H7 (cell line): Measurements from ENCODE around the gene MMP12. TPM values are rescaled to one million over a fixed set of nuclear protein-coding genes. Genes with fewer than 3 reads are reported as not detected.
"Not testable (repeated sequence)": the region's sequence is repeated elsewhere in the genome, so short reads cannot be mapped to it uniquely, and the experiment has no call there.

ENCODE experiments used
- DNase-seq: peaks from one replicate; pipeline ENCODE4 v3.0.0; 2012
- H3K27me3 ChIP-seq: 2 replicates; pipeline ENCODE4 v1.6.0; 2011; ENCODE audit warnings: mild to moderate bottlenecking, low read length; ENCODE audit not compliant: control insufficient read depth, insufficient read depth
- H3K36me3 ChIP-seq: replicated peaks from 2 replicates; pipeline ENCODE4 v1.5.1; 2011; ENCODE audit warnings: low read length; ENCODE audit not compliant: control insufficient read depth, insufficient read depth
- H3K4me3 ChIP-seq: 2 replicates; pipeline ENCODE4 v1.5.1; 2011; ENCODE audit warnings: low read depth, mild to moderate bottlenecking, control low read depth, low read length, moderate library complexity; ENCODE audit not compliant: insufficient read depth
- total RNA-seq: library from RNA; depleted of rRNA; stranded (reverse); fragments of >200 nt; shearing (Covaris generic); gene quantifications from 2 replicates; pipeline ENCODE4 v1.2.3, GENCODE V29; 2014

Gene MMP12
- total RNA-seq, 1 experiment from 2014 or later, result not detected

DNA sequence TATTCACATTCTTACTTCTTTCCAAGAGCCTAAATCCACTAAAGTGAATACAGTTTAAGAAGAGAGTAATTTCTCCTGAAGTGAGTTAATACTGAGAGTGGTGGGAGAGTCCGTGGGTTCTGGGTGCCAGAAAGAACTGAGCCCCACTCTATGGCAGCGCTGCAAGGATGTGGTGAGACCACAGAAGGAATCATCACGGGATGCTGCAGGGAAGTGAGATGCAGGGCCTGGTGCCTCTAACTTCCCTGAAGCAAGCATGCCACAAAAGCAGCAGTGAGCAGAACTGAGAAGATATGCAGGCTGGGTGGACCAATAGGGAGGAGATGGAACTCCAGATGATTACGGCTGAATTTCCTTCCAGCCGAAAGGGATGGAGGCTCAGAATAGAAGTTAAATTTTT, 5.0 kb upstream of the MMP12 start:
- Histone ChIP-seq H3K36me3 (no peaks in the 10 kb centered on the region), H3K27me3 (no peaks in the 10 kb centered on the region), H3K4me3 (no peak overlapping the region)
- DNase-seq, result no peak

DNA sequence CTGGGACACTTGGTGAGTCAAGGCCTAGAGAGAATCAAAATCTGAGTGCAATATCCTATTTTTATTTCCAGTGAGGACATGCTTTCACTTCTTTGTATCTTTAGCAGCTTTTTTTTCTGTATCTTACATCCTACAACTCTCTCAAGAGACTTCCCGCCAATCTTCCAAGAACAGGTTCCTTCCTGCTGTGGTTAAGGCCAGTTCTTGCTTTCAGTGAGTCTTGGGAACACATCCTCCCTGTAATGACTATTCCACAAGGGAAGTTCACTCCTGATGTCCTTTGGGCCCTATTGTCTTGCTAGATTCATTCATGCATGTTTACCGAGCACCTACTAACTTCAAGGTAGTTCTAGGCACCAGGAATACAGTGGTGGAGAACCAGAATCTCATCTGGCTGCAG, 3.8 kb upstream of the MMP12 start:
- no peaks in the 10 kb centered on the region for H3K27me3 ChIP-seq
- H3K4me3 ChIP-seq, result no peak overlapping the region
- no peak for DNase-seq

DNA sequence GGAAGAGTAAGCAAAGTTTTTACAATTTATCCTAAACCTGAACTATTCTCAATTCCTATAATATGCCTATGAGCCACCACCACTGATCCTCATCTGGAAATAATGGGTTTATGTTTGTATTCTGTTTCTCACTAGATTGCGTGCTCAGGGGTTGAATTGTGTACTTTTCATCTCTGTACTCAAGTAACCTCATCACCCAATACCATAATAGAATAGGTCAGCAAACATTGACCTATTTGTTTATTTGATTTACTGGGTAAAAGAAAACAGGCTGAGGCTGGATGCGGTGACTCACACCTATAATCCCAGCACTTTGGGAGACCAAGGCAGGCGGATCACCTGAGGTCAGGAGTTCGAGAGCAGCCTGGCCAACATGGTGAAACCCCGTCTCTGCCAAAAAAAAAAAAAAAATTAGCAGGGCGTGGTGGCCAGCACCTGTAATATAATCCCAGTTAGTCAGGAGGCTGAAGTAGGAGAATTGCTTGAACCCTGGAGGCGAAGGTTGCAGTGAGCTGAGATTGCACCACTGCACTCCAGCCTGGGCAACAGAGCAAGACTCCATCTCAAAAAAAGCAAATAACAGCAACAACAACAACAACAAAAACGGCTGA, 5.3 kb downstream of the MMP12 start:
- not testable (repeated sequence) for H3K4me3 ChIP-seq, DNase-seq, H3K36me3 ChIP-seq, H3K27me3 ChIP-seq

More for the DNA sequence above, 3.8 kb upstream of the MMP12 start:
- no peaks in the 10 kb centered on the region for H3K36me3 ChIP-seq

DNA sequence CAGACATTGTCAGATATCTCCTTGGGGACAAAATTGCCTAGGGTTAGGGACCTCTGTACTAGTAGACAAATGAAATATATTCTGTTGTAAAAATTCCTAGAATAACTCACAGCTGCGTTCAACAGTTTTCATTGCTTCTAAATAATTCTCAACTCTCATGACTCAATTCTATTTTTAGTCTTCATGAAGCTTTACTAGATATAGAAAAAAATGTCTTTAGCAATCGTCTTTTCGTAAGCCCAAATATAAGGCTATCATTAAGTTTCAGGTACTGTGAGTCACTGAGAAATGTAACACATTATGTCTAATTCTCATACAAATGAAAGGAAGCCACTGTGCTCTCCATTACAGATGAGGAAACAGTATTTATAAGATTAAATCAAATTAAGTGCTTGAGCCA, 6.4 kb downstream of the MMP12 start:
- Histone ChIP-seq H3K36me3 (no peaks in the 10 kb centered on the region), H3K27me3 (no peaks in the 10 kb centered on the region), H3K4me3 (no peak overlapping the region)
- no peak for DNase-seq

DNA sequence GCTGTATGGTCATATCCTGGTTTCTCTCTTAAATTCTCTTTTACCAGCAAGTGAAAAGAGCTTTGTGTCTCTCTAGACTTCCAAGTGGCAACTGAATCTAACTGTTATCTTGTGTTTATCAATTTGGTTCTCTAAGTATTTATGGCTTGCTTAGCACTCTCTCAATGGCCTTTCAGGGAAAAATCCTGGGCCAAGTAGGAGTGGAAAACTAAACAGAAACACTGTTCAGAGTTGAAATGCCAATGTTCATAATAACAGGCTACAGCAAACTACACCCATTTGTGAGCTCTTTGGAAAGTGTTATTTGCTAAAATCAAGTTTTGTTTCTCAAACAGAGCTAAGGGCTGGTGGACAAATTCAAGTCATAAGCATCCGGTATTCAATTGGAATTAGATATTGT, 10.1 kb downstream of the MMP12 start:
- Histone ChIP-seq H3K27me3 (no peaks in the 10 kb centered on the region), H3K4me3 (no peak overlapping the region), H3K36me3 (no peaks in the 10 kb centered on the region)
- DNase-seq, result no peak

DNA sequence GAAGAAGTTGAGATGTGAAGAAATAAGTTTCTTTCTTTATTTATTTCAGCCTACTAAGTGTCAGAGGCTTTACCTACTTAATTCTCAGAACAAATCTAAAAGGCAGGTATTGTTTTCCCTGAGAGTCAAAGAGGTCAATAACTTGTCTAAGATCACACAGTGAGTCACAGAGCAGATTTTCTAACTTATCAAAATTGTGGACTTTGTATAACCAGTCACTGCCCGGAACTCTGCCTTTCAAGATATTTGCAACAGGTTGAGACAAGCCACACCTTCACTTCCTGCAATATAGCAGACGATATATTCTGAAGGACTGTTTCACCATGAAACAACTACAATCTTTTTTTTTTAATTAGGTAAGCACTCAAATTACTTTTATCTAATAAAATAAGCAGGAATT, 20.8 kb downstream of the MMP12 start:
- no peak overlapping the region for H3K4me3 ChIP-seq
- no peaks in the 10 kb centered on the region for H3K27me3 ChIP-seq
- DNase-seq, result no peak
- H3K36me3 ChIP-seq, result no peaks in the 10 kb centered on the region

DNA sequence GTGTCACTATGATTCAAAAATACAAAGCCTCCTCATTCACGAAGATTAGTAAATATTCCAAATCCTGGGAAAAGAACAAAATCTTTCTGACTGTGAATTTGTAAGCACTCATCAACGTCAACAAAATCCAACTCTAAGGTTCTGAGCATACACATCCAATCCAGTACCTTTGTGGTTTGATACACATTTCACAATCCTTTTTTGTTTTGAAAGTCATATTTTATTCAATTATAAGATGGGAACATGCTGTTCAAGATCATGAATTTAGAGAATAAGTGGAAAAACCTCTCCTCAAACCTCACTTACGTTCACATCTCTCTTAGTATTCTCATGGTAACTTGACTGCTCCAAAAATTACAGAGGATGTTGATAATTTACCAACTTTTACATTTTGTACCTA, 21.7 kb downstream of the MMP12 start:
- Histone ChIP-seq H3K4me3 (no peak overlapping the region), H3K36me3 (no peaks in the 10 kb centered on the region), H3K27me3 (no peaks in the 10 kb centered on the region)
- DNase-seq, result no peak

DNA sequence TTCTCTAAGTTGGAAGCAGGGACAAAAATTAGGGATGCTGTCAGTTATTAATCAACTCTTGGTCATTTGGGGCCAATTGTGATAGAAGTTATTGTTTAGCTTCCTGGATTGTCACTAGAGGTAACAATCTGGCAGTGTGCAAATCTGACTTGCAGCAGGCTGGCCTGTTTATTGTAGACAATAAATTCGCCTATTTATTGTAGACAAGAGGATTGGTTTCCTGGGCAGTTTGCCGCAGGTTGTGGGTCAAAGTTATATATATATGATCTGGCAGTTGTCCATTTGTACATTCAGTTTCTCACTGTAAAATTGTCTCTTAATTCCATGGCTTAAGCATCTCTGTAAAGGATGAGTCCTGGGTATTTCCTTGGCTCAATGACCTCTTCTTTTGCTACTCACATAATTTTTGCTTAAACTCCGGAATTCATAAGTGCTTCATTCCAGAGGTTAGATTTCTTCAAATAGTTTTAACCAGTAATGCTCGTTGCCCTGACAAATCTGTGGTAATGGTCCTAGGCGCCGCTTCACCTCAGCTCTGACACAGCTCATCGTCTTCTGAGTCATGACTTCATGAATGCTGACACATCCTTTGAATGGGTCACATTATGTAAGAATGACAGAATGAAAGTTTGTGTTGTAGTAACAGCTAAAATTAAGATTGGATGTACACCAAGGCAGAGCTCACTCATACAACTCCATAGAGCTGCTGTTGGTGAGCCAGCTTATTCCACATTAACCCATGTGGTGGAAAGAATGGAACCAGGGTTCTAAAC, 23.6 kb downstream of the MMP12 start:
- H3K27me3 ChIP-seq, result no peaks in the 10 kb centered on the region
- no peak for DNase-seq
- H3K4me3 ChIP-seq, result no peak overlapping the region
- no peaks in the 10 kb centered on the region for H3K36me3 ChIP-seq

DNA sequence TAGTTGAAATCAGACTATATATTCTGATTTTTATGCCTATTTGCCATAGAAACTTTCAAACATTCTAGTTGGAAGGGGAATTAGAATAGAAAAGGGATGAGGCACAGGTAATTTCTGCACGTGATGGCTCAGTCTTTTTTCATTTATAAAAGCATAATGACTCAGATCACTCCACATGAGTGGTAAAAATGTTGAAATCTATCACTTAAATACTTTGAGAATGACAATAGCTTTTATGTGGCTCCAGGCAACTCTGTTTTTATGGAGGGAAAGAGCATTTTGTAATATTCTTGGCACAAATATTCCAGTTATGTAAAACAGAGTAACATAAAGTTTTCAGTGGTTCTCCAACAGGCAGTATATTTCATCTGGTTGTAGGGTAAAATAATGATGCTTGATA, 25.5 kb downstream of the MMP12 start:
- DNase-seq, result no peak
- Histone ChIP-seq H3K36me3 (no peaks in the 10 kb centered on the region), H3K27me3 (no peaks in the 10 kb centered on the region), H3K4me3 (no peak overlapping the region)

DNA sequence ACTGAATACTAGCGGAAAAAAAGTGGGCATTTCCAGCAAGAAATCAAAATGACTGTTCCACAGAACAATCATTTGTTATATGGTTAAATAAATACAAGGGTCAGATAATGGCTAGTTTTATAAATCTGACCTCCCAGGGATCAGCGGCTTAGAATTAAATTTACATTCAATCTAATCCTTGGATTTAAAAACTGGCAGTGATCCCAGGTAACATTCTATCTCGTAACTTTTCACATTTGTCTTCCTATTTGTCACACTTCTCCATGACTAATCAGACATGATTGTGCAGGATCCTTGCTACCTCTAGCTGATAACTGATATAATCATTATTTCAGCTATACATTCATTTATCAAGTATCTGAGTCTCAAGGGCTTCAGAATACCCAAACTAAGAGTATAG, 28.5 kb downstream of the MMP12 start:
- H3K36me3 ChIP-seq, result no peaks in the 10 kb centered on the region
- H3K27me3 ChIP-seq, result no peaks in the 10 kb centered on the region
- H3K4me3 ChIP-seq, result no peak overlapping the region
- DNase-seq, result no peak

DNA sequence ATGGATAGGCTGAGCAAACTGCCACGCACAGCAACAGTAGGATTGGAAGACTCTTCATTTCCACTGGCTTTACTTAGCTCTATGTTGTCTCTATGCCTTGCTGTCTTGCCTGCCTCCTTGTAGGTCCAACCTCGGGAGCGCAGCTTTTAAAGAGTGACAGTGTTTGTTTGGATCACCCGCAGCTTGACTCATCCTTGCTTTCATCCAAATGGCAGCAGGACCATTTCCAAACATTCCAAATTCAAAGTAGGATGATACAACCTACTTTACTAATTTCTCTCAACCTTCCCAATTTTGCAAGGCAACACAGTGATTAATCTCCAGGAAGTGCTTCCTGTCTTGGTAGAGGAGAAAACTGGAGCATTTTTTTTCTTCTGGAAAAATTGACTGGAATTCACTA, 31.3 kb downstream of the MMP12 start, which contains the start of gene MMP3:
MMP3 (minus strand) TSS at position 121 of the 400 bp plus-strand sequence; CDS start at position 58, 63 bp downstream.
- Histone ChIP-seq H3K36me3 (no peaks in the 10 kb centered on the region), H3K27me3 (no peaks in the 10 kb centered on the region), H3K4me3 (no peak within 1 kb of the TSS)
- DNase-seq, result no peak

DNA sequence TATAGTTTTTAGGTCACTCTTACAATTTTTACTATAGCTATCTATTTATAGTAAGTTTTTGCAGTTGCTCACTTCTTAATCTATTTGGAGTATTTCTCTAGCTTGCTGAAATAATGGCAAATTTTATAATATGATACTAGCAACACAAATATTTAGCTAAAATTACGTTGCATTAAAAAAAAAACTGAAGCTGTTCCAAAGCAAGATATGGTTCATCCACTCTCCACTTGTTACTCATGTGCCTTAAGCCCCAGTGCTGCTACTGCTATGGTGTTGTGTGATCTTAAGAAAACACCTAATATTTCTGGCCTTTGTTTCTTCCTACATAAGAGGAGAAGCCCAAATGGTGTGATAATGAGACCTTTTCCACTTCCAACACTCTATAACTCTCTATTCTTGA, 31.9 kb downstream of the MMP12 start:
- Histone ChIP-seq H3K4me3 (no peak overlapping the region), H3K27me3 (no peaks in the 10 kb centered on the region), H3K36me3 (no peaks in the 10 kb centered on the region)
- no peak for DNase-seq

DNA sequence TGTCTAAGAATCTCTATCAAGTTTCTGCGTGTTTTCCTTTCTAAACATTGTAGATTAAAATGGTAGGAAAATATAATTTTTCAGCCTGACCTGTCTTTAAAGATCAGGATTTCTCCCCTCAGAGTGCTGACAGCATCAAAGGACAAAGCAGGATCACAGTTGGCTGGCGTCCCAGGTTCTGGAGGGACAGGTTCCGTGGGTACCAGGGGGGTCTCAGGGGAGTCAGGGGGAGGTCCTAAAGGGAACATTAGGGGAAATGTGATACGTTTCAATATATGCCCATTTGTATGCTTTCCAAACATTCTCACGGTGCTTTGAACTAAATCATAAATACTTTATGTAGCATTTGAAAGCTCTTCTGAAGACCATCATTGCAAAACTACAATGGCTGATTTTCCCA, 34.8 kb downstream of the MMP12 start:
- no peaks in the 10 kb centered on the region for H3K27me3 ChIP-seq
- DNase-seq, result no peak

DNA sequence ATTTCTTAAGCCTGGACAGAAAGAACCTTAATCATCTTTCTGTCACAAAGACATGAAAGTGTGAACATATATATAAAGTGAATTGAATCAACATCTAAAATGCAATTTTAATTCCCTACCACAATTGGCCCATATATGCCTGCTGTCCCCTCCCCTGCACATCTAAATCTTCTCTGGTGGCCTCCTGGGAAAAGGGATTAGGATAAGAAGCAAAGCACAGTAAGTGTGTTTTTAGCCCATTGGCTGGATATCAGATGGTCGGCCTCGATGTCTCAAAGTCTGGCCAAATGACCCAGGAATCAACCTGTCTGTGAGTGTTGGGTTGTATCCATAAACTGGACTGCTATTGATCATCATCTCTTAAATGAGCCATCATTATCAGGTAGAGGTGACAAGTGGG, 37.1 kb downstream of the MMP12 start:
- Histone ChIP-seq H3K27me3 (no peaks in the 10 kb centered on the region), H3K4me3 (no peak overlapping the region), H3K36me3 (no peaks in the 10 kb centered on the region)
- no peak for DNase-seq

More for the DNA sequence above, 34.8 kb downstream of the MMP12 start:
- Histone ChIP-seq H3K36me3 (no peaks in the 10 kb centered on the region), H3K4me3 (no peak overlapping the region)

DNA sequence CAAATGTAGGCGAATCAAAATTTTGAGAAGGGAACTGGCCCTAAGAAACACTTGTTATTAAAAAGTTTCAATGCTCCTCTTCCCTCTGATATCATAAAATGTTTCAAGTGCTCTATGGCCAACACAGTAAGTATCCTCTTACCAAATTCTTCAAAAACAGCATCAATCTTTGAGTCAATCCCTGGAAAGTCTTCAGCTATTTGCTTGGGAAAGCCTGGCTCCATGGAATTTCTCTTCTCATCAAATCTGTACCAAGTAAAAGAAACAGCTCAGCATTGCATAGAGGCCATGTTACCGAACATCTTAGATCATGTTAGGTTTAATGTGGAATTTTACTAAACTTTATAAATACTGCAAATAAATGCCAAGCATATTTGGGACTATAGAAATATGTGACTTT, 37.6 kb downstream of the MMP12 start:
- no peaks in the 10 kb centered on the region for H3K27me3 ChIP-seq
- DNase-seq, result no peak
- no peak overlapping the region for H3K4me3 ChIP-seq
- H3K36me3 ChIP-seq, result no peaks in the 10 kb centered on the region
